Tibial artery (tissue), 4 donors: ENCODE data around the gene DPEP1.
A peak's percentile ranks its signal among the peaks of the same experiment; 100 is the strongest.

Experiments used
- DNase-seq, 2 donors: peaks; one replicate each; pipeline ENCODE4 v3.0.0-alpha.2; 2019
- H3K27ac ChIP-seq, 2 donors: fragments of 200-600 bp; sonication (generic) in 1 of 2; 1 replicate in 1 of 2; 2 replicates in 1 of 2; pipeline ENCODE4 v1.5.1; 2018 to 2019; ENCODE audit warnings: mild to moderate bottlenecking in 1 of 2
- H3K27me3 ChIP-seq, 2 donors: fragments of 200-600 bp; sonication (generic) in 1 of 2; one replicate each; pipeline versions ENCODE4 v1.5.1 to v1.6.0; 2016 to 2019
- H3K36me3 ChIP-seq, 3 donors: fragments of 200-600 bp; sonication (generic) in 2 of 3; one replicate each; pipeline ENCODE4 v1.5.1; 2016 to 2019; ENCODE audit warnings: mild to moderate bottlenecking in 2 of 3
- H3K4me1 ChIP-seq, 4 donors: fragments of 200-600 bp; sonication (generic) in 2 of 4; 1 replicate in 3 of 4; 2 replicates in 1 of 4; pipeline ENCODE4 v1.5.1; 2016 to 2019
- H3K4me3 ChIP-seq, 2 donors: fragments of 200-600 bp; sonication (generic) in 1 of 2; 1 replicate in 1 of 2; 2 replicates in 1 of 2; pipeline ENCODE4 v1.5.1; 2018 to 2019; ENCODE audit warnings: mild to moderate bottlenecking in 2 of 2
- H3K9me3 ChIP-seq, 3 donors: fragments of 200-600 bp; sonication (generic) in 1 of 3; one replicate each; pipeline ENCODE4 v1.5.1; 2016 to 2019
- CTCF ChIP-seq, 2 experiments: fragments of 200-600 bp in 1 of 2; fragments of 450-650 bp in 1 of 2; IDR thresholded peaks; one replicate each; pipeline ENCODE4 v1.5.1; 2017 to 2019; ENCODE audit warnings: antibody characterized with exemption in 2 of 2, mild to moderate bottlenecking in 1 of 2, moderate library complexity in 1 of 2
- intact Hi-C: fragments of 100-400 bp; cut with DNase I; formaldehyde crosslinking; loops from one replicate; pipeline ENCODE4 v1.15.0; 2023; ENCODE audit warnings: low total_unique reads

The DPEP1 gene

GRCh38 chr16:89576153-89577054 lies 37.0 kb upstream of the DPEP1 start:
- peaks cover 8 to 62% of the 10 kb centered on the region in 2 donors for H3K27me3 ChIP-seq
- intact Hi-C loops, result no loop called here

GRCh38 chr16:89577055-89577759 lies 36.2 kb upstream of the DPEP1 start:
- DNase-seq, result no peak

More at GRCh38 chr16:89576153-89577054, 37.0 kb upstream of the DPEP1 start:
- Histone ChIP-seq H3K36me3 (no peaks in the 10 kb centered on the region), H3K27ac (no peak overlapping the region), H3K4me3 (peak overlapping the region in 1 of 2 donors; percentile 39), H3K9me3 (no peaks in the 10 kb centered on the region), H3K4me1 (peaks cover 0 to 28% (median 21%) of the 10 kb centered on the region in 4 donors)
- no peak for TF ChIP-seq CTCF (IDR thresholded peaks at IDR 0.05)
- DNase-seq, result no peak

DNA sequence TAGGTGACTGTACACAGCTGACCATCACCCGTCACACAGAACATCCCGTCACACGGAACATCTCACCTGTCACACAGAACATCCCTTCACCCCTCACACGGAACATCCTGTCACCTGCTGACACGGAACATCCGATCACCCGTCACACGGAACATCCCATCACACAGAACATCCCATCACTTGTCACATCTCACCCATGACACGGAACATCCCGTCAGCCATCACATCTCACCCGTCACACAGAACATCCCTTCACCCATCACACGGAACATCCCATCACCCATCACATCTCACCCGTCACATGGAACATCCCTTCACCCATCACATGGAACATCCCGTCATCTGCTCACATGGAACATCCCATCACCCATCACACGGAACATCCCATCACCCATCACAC lies 34.1 kb upstream of the DPEP1 start:
- Histone ChIP-seq H3K27ac (no peak overlapping the region), H3K9me3 (no peaks in the 10 kb centered on the region), H3K4me3 (no peak overlapping the region), H3K27me3 (peaks cover 8 to 51% of the 10 kb centered on the region in 2 donors), H3K36me3 (no peaks in the 10 kb centered on the region), H3K4me1 (peaks cover 0 to 25% (median 18%) of the 10 kb centered on the region in 4 donors)
- intact Hi-C loops, result no loop called here
- no peak for DNase-seq
- no peak for TF ChIP-seq CTCF (IDR thresholded peaks at IDR 0.05)

More at GRCh38 chr16:89577055-89577759, 36.2 kb upstream of the DPEP1 start:
- H3K4me3 ChIP-seq, result no peak overlapping the region
- intact Hi-C loops, result no loop called here
- H3K36me3 ChIP-seq, result no peaks in the 10 kb centered on the region
- no peak overlapping the region for H3K27ac ChIP-seq
- H3K4me1 ChIP-seq, result peaks cover 0 to 24% (median 21%) of the 10 kb centered on the region in 4 donors
- no peaks in the 10 kb centered on the region for H3K9me3 ChIP-seq
- peaks cover 8 to 54% of the 10 kb centered on the region in 2 donors for H3K27me3 ChIP-seq
- no peak for TF ChIP-seq CTCF (IDR thresholded peaks at IDR 0.05)

DNA sequence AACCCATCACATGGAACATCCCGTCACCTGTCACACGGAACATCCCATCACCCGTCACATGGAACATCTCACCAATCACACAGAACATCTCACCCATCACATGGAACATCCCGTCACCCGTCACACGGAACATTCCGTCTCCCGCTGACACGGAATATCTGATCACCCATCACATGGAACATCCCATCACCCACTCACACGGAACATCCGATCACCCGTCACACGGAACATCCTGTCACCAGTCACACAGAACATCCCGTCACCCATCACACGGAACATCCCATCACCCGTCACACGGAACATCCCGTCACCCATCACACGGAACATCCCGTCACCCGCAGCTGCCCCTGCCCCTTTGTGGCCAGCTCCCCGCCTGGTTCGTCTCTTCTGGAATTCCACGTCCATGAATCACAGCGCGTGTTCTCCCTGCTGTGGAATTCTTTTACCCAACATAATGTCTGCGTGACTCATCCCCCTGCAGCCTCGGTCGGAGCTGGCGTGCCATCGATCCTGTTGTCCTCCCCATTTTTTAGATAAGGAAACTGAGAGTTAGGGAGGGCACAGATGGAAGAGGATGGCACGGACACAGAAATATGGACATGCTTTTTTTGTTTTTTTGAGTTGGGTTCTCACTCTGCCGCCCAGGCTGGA lies 32.3 kb upstream of the DPEP1 start:
- intact Hi-C loops, result no loop called here
- Histone ChIP-seq H3K4me1 (peaks cover 0 to 8% (median 1%) of the 10 kb centered on the region in 4 donors), H3K9me3 (no peaks in the 10 kb centered on the region), H3K4me3 (no peak overlapping the region), H3K27ac (no peak overlapping the region), H3K36me3 (no peaks in the 10 kb centered on the region), H3K27me3 (peaks cover 0 to 49% of the 10 kb centered on the region in 2 donors)
- no peak for TF ChIP-seq CTCF (IDR thresholded peaks at IDR 0.05)
- DNase-seq, result no peak

- DNase-seq, result no peak
- Histone ChIP-seq H3K9me3 (no peaks in the 10 kb centered on the region), H3K36me3 (no peaks in the 10 kb centered on the region), H3K27ac (no peak overlapping the region), H3K4me3 (no peak overlapping the region), H3K27me3 (peaks cover 0 to 46% of the 10 kb centered on the region in 2 donors), H3K4me1 (peaks cover 0 to 6% (median 0%) of the 10 kb centered on the region in 4 donors)
- intact Hi-C loops, result no loop called here
- TF ChIP-seq CTCF (IDR thresholded peaks at IDR 0.05), result no peak
Measured at GRCh38 chr16:89581861-89582563, 31.4 kb upstream of the DPEP1 start.
